GM19372 (cell line): ENCODE measurements around the gene HDLBP.
A peak's percentile ranks its signal among the peaks of the same experiment; 100 is the strongest.

Experiments
- ATAC-seq: cut with Tn5 transposase; IDR thresholded peaks from one replicate; pipeline ENCODE4 v1.9.1; 2021; ENCODE audit warnings: mild to moderate bottlenecking, low read depth, moderate library complexity; ENCODE audit not compliant: unreplicated experiment

HDLBP gene, protein sequence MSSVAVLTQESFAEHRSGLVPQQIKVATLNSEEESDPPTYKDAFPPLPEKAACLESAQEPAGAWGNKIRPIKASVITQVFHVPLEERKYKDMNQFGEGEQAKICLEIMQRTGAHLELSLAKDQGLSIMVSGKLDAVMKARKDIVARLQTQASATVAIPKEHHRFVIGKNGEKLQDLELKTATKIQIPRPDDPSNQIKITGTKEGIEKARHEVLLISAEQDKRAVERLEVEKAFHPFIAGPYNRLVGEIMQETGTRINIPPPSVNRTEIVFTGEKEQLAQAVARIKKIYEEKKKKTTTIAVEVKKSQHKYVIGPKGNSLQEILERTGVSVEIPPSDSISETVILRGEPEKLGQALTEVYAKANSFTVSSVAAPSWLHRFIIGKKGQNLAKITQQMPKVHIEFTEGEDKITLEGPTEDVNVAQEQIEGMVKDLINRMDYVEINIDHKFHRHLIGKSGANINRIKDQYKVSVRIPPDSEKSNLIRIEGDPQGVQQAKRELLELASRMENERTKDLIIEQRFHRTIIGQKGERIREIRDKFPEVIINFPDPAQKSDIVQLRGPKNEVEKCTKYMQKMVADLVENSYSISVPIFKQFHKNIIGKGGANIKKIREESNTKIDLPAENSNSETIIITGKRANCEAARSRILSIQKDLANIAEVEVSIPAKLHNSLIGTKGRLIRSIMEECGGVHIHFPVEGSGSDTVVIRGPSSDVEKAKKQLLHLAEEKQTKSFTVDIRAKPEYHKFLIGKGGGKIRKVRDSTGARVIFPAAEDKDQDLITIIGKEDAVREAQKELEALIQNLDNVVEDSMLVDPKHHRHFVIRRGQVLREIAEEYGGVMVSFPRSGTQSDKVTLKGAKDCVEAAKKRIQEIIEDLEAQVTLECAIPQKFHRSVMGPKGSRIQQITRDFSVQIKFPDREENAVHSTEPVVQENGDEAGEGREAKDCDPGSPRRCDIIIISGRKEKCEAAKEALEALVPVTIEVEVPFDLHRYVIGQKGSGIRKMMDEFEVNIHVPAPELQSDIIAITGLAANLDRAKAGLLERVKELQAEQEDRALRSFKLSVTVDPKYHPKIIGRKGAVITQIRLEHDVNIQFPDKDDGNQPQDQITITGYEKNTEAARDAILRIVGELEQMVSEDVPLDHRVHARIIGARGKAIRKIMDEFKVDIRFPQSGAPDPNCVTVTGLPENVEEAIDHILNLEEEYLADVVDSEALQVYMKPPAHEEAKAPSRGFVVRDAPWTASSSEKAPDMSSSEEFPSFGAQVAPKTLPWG (N-terminal part only)

GRCh38 chr2:241315093-241315878 lies at the start of gene HDLBP:
HDLBP (minus strand) TSS chr2:241315672; CDS start chr2:241266869, 48,803 bp downstream.
- ATAC-seq = peak; percentile 66

DNA sequence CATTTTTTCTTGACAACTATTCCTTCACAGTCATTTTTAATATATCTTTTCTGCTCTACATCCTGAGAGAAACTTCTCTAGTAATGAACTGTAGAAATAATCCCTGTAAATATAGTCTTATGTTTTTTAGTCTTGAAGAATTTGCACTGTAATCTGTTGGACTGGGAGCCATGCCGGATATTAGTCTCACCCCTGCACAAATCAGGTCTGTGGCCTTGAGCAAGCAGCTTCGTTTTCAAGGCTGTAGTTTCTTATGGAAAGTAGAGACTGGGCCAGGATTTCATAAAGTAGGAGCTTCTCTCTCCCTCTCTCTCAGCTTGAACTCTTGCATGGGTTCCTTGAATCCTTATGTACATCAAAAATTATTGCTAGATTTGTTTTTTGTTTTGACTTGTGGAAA lies 49.3 kb upstream of the HDLBP start:
- ATAC-seq = no peak

DNA sequence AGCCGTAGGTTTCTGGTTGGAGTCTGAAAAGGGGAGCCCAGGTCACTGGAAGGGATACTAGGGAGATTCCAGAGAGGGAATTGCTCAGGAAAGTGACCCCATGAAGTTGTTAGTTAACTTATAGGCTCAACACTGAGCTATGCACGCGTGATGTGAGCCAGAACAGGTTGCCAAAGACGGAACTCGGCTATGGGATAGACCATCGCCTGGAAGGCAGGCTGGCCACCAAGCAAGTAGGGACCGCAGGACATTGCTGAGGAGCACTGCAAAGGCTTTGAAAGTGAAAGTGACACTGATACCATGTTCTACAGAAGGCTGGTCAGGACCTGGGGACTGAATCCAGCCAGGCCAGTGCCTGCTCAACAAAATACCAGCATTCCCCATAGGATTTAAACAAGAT lies 48.0 kb upstream of the HDLBP start:
- ATAC-seq = no peak

DNA sequence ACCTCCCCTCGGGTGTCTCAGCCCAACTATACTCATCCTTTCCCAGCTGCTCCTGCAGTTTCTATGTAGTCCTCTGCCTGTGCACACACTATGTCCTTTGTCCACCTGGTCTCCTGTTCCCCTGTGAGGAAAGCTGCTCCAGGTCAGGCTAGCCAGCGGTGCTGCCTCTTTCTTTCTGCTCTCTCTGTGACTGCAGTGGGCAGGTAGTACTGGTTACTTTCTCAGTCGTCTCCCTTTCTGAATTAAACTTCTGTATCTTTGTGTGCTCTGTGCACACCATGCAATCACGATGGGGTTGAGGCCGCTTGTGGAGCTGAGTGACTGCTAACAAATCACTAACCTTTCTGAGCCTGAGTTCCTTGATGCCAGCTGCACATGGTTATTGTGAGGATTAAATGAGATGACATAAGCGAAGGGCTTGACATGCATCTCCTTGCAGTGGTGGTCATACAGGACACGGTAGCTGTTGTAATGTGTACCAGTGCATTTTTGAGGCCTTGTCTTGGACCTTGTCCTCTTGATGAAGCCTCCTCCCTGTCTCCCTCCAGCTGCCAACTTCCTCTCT lies 44.1 kb upstream of the HDLBP start:
- no peak for ATAC-seq

- ATAC-seq = no peak
Observed at GRCh38 chr2:241358470-241358869, 43.0 kb upstream of the HDLBP start.

DNA sequence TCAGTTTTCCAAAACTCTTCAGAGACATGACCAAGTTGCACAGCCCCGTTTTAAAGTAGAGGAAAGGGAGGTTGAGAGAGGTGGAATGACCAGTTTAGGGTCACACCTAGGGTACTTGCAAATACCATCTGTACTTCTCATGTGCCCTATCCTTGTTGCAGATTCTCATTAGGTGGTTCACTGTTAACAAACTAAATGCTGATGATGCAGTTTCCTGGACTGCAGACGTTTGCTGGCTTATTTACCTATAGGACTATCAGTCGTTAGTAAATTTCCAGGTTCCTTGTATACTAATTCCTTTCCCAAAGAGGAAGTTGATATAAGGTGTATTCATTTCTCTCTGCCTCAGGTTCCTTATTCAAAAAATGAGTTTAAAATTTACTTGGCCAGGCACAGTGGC lies 42.1 kb upstream of the HDLBP start:
- no peak for ATAC-seq

DNA sequence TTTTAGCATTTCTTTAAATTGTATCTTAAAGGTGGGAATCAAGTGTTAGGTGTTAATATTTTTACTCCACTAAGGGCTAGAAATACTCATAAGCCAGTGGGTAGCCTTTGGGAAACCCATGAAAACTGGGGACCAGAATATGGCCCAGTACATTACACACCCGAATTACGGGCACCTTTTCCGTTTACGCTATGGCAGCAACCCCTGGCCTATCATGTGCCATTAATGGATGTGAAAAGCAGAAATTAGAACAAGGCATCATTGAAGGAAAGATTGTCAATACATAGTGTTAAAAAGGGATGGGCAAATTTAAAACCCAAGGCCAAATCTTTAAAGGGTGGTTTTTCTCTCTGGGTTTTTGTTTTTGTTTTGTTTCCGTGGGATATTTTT lies 41.4 kb upstream of the HDLBP start:
- no peak for ATAC-seq

GRCh38 chr2:241355983-241356870 lies 40.8 kb upstream of the HDLBP start, which contains the start of gene FARP2:
FARP2 (plus strand) TSS chr2:241356285; CDS start chr2:241373108, 16,823 bp downstream.
- ATAC-seq = peak; percentile 80

GRCh38 chr2:241354668-241355658 lies 39.5 kb upstream of the HDLBP start:
- ATAC-seq = peak; percentile 36

DNA sequence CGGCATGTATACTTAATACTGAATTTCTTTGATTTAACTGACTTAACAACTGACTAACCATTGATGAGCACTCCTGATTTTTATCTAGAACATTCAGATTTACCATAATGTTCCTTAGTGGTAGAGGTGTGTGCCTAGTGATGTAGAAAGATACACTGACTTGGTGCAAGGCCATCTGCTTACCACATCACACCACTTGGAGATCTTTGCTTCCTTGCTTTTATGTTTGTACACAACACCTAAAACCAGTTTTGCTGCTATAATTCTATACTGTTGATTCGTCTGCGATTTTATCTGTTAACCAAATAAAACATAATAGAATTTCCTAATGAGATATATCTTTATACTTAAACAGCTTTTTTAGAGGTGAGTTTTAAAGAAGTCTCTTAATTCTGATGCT lies 36.8 kb upstream of the HDLBP start:
- ATAC-seq = no peak

DNA sequence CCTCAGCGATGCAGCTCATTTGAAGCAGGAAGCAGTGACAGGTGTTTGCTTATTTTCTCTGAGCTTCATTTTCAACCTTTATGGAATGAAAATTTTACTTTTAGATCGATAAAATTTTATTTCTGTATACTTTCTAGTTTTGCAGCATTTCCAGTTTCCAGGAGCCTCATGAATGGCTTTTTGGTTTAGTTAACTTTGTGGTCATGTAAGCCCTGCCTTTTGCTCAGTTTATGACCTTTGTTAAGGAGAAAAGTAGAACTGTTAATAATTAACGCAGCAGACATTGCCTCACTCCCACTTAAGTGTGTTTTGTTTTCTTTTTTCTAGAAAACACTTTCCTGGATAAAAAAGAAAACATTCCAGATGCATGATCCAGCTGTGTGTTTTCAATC lies 36.2 kb upstream of the HDLBP start:
- no peak for ATAC-seq

DNA sequence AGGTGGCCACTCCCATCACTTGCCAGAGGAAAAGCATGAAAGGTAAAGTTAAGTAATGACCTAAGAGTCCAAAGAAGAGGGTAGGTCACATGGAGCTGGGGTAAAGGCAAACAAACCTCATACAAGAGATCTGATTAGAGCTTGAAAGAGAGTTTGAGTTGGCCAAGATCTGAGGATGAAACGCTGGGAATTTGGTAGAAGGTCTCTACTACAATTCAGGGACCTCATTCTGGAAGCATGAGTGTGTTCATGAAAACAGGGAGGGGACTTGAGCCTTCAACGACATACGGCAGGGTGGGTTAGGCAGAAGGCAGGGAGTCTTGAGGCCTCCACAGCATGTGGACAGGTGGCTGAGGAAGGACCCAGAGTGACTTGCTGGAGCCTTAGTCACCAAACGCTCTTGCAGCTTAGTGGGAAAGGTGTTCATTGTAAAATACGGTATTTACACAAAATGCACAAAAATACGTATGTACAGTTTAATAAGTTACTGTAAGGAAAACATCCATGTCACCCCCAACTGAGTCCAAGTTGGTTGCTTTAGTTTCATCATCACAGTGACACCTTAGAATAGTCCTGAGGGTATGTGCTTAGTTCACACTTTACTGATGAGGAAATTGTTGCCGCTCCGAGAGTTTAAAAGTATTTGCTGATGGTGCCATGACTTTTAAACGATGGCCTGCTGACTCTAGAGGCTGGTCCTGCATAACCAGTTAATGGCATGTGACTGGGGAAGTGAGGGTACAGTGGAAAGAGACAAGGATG lies 35.6 kb upstream of the HDLBP start:
- no peak for ATAC-seq

DNA sequence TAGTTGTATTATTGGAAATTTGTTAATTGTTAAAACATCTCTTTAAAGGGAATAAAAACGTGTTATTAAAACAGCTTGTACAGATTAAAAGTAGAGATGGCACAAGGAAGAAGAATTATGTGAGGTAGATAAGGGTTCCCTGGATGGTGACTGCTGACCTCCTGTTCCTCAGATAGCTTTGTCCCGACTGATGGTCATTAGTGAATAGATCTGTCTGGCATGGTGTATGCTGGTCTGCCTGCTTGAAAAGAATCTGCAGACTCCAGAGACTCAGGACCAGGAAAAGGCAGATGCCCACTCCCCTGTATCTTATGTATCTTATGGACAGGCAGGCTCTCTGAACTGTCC lies 35.0 kb upstream of the HDLBP start:
- ATAC-seq = no peak

GRCh38 chr2:241349941-241350340 lies 34.5 kb upstream of the HDLBP start:
- no peak for ATAC-seq

GRCh38 chr2:241344925-241345651 lies 29.6 kb upstream of the HDLBP start:
- ATAC-seq = no peak

GRCh38 chr2:241340631-241341163 lies 25.2 kb upstream of the HDLBP start:
- ATAC-seq = no peak
